ENCODE measurements around the gene SLX4.

- TF ChIP-seq CTCF (IDR thresholded peaks at IDR 0.05) (no peak), EP300 (IDR thresholded peaks at IDR 0.05) (no peak), POLR2A (IDR thresholded peaks at IDR 0.05) (no peak), POLR2AphosphoS5 (IDR thresholded peaks at IDR 0.05) (no peak)
Observed at GRCh38 chr16:3564889-3565141, 46.6 kb downstream of the SLX4 start.

Measured in gastroesophageal sphincter (tissue), 3 donors.